ENCODE results near the gene CACNA1C. TPM values are rescaled to one million over a fixed set of nuclear protein-coding genes. Genes with fewer than 3 reads are reported as not detected.
A peak's percentile ranks its signal among the peaks of the same experiment; 100 is the strongest.

Gene CACNA1C
- total RNA-seq, 2 donors from 2014 or later: 0.86 to 6.3 TPM

DNA sequence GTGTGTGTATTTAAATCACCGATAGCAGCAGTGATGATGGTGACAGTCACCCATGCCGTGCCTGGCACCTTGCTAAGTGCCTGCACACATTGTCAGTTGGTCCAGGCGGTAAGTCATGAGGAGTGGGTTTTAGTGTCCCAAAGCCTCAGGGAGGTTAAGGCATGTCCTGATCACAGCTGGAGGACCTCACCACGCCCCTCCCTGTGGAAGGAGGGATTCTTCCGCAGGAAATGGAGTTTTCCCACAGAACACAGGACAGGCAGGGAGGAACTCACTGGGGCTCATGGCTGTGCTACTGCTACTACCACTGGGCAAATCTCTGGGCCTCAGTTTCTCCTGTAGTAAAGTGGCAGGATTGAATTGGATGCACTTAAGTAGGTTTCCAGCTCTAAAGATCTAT, 142.3 kb downstream of the CACNA1C start:
- Histone ChIP-seq H3K4me3 (ENCODE audit: low read length) (no peak overlapping the region), H3K27ac (ENCODE audit: low read depth, low read length) (no peak overlapping the region), H3K4me1 (ENCODE audit: control insufficient read depth, insufficient read depth, low read length) (peaks cover 5% of the 10 kb centered on the region), H3K9me3 (ENCODE audit: control insufficient read depth, low read length) (no peaks in the 10 kb centered on the region), H3K9ac (ENCODE audit: extremely low read depth, low read length, poor library complexity, severe bottlenecking) (no peak overlapping the region), H3K36me3 (ENCODE audit: control insufficient read depth, insufficient read depth, low read length) (no peaks in the 10 kb centered on the region), H3K27me3 (ENCODE audit: control insufficient read depth, insufficient read depth, low read length, poor library complexity, severe bottlenecking) (no peaks in the 10 kb centered on the region)
- TF ChIP-seq, protein P1, sequence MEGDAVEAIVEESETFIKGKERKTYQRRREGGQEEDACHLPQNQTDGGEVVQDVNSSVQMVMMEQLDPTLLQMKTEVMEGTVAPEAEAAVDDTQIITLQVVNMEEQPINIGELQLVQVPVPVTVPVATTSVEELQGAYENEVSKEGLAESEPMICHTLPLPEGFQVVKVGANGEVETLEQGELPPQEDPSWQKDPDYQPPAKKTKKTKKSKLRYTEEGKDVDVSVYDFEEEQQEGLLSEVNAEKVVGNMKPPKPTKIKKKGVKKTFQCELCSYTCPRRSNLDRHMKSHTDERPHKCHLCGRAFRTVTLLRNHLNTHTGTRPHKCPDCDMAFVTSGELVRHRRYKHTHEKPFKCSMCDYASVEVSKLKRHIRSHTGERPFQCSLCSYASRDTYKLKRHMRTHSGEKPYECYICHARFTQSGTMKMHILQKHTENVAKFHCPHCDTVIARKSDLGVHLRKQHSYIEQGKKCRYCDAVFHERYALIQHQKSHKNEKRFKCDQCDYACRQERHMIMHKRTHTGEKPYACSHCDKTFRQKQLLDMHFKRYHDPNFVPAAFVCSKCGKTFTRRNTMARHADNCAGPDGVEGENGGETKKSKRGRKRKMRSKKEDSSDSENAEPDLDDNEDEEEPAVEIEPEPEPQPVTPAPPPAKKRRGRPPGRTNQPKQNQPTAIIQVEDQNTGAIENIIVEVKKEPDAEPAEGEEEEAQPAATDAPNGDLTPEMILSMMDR (conservative IDR thresholded peaks at IDR 0.05): no peak
- H3K4me3 Mint-ChIP-seq: no peak overlapping the region
- DNase-seq: no peak
- no peaks in the 10 kb centered on the region for H3K27me3 Mint-ChIP-seq (ENCODE audit: insufficient read depth)
- H3K36me3 Mint-ChIP-seq (ENCODE audit: low read depth): no peaks in the 10 kb centered on the region
- no peak overlapping the region for H3K27ac Mint-ChIP-seq
- H3K9me3 Mint-ChIP-seq: no peaks in the 10 kb centered on the region
- H3K4me1 Mint-ChIP-seq: peaks cover 52% of the 10 kb centered on the region
- 75 to 93% methylated on average over 3 to 5 of the region's 5 CpGs for WGBS, 2 experiments (ENCODE audit: insufficient coverage in 1 of 2, insufficient read length in 1 of 2)

GRCh38 chr12:2198005-2198501, 145.3 kb downstream of the CACNA1C start:
- Mint-ChIP-seq H3K9me3 (no peaks in the 10 kb centered on the region), H3K4me3 (peak overlapping the region; percentile 23), H3K36me3 (ENCODE audit: low read depth) (no peaks in the 10 kb centered on the region), H3K27ac (peak overlapping the region; percentile 91), H3K4me1 (peaks cover 42% of the 10 kb centered on the region), H3K27me3 (ENCODE audit: insufficient read depth) (no peaks in the 10 kb centered on the region)
- no peaks in the 10 kb centered on the region for H3K27me3 ChIP-seq (ENCODE audit: control insufficient read depth, insufficient read depth, low read length, poor library complexity, severe bottlenecking)
- H3K4me3 ChIP-seq (ENCODE audit: low read length): no peak overlapping the region
- H3K9ac ChIP-seq (ENCODE audit: extremely low read depth, low read length, poor library complexity, severe bottlenecking): no peak overlapping the region
- H3K27ac ChIP-seq (ENCODE audit: low read depth, low read length): no peak overlapping the region
- peak; percentile 95 for DNase-seq
- H3K36me3 ChIP-seq (ENCODE audit: control insufficient read depth, insufficient read depth, low read length): no peaks in the 10 kb centered on the region
- 33 to 46% methylated on average over 10 to 18 of the region's 18 CpGs for WGBS, 2 experiments (ENCODE audit: insufficient coverage in 1 of 2, insufficient read length in 1 of 2)
- TF ChIP-seq, protein P1 (conservative IDR thresholded peaks at IDR 0.05): no peak
- H3K4me1 ChIP-seq (ENCODE audit: control insufficient read depth, insufficient read depth, low read length): peaks cover 8% of the 10 kb centered on the region
- H3K9me3 ChIP-seq (ENCODE audit: control insufficient read depth, low read length): no peaks in the 10 kb centered on the region

- no peak for DNase-seq
- H3K9me3 ChIP-seq (ENCODE audit: control insufficient read depth, low read length): no peaks in the 10 kb centered on the region
- H3K4me1 ChIP-seq (ENCODE audit: control insufficient read depth, insufficient read depth, low read length): peaks cover 6% of the 10 kb centered on the region
- H3K36me3 ChIP-seq (ENCODE audit: control insufficient read depth, insufficient read depth, low read length): no peaks in the 10 kb centered on the region
- H3K9ac ChIP-seq (ENCODE audit: extremely low read depth, low read length, poor library complexity, severe bottlenecking): no peak overlapping the region
- H3K27ac ChIP-seq (ENCODE audit: low read depth, low read length): no peak overlapping the region
- Mint-ChIP-seq H3K4me1 (peaks cover 41% of the 10 kb centered on the region), H3K27me3 (ENCODE audit: insufficient read depth) (no peaks in the 10 kb centered on the region), H3K9me3 (peaks cover under 1% of the 10 kb centered on the region), H3K36me3 (ENCODE audit: low read depth) (no peaks in the 10 kb centered on the region), H3K4me3 (peak overlapping the region; percentile 23), H3K27ac (peak overlapping the region; percentile 91)
- WGBS, 2 experiments (ENCODE audit: insufficient coverage in 1 of 2, insufficient read length in 1 of 2): 58% methylated on average over 4 of the region's 5 CpGs; no CpG with 5 or more reads in 1 of the 2 experiments
- no peak overlapping the region for H3K4me3 ChIP-seq (ENCODE audit: low read length)
- TF ChIP-seq, protein P1 (conservative IDR thresholded peaks at IDR 0.05): peak; percentile 62
- H3K27me3 ChIP-seq (ENCODE audit: control insufficient read depth, insufficient read depth, low read length, poor library complexity, severe bottlenecking): no peaks in the 10 kb centered on the region
These were observed 145.8 kb downstream of the CACNA1C start for GRCh38 chr12:2198542-2198941.

Measured in endodermal cell (in vitro differentiated cells).